SIG-M5 treated with dmso at 0.1 percent for 504 hours (cell line): ENCODE measurements around the gene GSX1.
A peak's percentile ranks its signal among the peaks of the same experiment; 100 is the strongest.
"Not testable (repeated sequence)": the region's sequence is repeated elsewhere in the genome, so short reads cannot be mapped to it uniquely, and the experiment has no call there.

Experiments
- DNase-seq: peaks from one replicate; lab custom pipeline; 2025; ENCODE audit not compliant: unreplicated experiment; lab: John Stamatoyannopoulos, UW

The GSX1 gene

DNA sequence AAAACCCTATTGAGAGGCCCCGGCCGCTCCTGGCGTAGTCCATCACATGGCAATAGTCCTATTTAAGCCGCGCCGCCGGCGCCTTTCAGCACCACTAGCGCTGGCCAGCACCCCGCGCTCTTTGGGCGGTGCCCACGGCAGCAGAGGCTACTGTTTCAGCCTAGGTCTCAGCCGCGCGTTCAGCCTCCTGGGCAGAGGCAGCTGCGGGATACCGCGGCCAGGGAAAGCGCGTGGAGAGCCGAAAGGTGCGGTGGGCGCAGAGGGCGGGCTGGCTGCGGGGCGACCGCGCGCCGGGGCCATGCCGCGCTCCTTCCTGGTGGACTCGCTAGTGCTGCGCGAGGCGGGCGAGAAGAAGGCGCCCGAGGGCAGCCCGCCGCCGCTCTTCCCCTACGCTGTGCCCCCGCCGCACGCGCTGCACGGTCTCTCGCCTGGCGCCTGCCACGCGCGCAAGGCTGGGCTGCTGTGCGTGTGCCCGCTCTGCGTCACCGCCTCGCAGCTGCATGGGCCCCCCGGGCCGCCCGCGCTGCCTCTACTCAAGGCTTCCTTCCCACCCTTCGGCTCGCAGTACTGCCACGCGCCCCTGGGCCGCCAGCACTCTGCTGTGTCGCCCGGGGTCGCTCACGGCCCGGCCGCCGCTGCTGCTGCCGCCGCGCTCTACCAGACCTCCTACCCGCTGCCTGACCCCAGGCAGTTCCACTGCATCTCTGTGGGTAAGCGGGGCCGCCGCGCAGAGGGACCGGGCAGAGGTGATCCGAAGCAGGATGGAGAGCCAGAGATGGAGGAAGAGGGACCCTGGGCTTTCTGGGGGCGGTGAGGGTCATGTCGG is at the start of gene GSX1:
TSS of gene GSX1 (plus strand) at position 91 of the 826 bp plus-strand sequence. CDS start at position 299, 208 bp downstream.
- DNase-seq, result peak; percentile 28

DNA sequence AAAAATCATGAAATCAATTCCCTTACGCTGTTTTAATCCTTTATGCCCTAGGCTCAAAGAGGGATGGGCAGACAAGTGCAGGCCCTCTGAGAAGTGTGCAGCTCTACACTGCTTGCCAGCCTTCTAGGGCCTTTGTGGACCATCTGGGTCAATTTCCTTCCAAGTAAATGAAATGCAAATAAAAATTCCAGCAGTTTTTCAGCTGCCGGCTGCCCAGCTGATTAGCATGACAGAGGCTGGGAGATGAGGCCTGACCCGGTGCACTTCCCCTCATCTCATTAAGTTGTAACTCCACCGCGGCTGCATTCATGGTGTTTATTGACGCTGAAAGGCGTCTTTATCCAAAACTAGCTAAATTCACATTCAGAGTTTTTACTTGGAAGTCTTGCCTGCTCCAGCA is 47.5 kb upstream of the GSX1 start:
- no peak for DNase-seq

DNA sequence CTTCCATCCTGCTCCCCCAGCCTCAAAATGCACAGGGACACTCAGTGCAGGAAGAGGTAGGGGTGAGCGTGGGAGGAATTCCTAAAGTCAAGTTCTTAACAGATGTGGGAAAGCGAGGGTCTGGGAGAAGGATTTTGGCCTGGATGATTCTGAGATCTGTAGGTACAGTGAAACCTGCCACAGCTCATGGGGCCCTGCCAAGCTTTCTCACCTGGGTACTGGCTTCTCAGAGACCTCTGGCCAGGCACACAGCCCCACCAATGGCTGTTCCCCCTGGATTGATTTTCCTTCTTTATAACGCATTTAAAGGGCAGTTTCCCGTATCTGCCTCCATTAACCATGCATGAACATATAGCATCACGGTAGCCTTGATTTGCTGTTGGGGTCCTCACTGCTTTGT is 47.0 kb upstream of the GSX1 start:
- no peak for DNase-seq

DNA sequence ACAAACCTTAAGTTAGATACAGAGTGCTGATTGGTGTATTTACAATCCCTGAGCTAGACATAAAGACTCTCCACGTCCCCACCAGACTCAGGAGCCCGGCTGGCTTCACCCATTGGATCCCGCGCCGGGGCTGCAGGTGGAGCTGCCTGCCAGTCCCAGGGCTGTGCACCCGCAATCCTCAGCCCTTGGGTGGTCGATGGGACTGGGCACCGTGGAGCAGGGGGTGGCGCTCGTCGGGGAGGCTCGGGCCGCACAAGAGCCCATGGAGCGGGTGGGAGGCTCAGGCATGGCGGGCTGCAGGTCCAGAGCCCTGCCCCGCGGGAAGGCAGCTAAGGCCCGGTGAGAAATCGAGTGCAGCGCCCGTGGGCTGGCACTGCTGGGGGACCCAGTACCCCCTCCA is 44.1 kb upstream of the GSX1 start:
- DNase-seq, result not testable (repeated sequence)

DNA sequence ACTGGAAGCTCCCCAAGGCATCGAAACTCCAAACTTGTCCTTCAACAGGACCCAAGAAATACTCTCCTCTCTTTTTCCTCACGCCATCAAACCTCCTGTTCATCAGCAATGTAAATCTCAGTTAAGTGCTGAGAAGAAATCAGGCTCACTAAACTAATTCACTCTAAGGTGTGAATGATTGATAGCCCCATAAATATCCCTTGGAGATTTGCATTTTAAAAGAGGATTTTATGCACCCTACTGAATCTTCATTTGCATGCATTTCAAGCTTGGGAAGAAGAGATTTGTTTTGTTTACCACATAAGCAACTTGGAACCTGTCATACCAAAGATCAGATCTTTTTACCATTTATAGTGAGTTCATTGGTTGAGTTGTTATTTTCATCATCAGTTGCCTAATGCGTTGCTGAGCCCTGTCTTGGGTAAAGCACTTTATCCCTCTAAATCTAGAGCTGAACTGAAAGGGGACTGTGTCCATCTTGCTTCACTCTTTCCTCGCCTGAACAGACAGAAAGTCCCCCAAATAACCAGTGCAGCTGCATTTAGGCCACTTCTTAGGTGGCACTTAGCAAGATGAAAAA is 40.2 kb upstream of the GSX1 start:
- DNase-seq, result no peak

DNA sequence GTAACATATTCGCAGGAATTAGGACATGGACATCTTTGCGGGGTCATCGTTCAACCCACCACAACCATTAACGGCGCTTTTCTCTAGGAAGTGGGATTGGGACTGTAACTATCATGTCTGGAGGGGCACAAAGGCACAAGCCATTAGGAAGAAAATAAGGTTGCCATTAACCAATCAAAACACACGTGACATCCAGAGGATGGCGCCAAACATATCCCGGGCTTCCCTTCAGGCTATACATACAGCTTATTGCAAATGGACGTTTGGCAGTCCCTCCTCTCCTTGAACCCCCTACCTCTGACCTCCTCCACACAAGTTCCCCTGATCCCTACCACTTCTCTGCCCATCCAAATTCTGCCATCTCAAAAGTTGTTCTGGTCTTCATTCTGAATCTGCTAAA is 26.6 kb upstream of the GSX1 start:
- DNase-seq, result no peak

DNA sequence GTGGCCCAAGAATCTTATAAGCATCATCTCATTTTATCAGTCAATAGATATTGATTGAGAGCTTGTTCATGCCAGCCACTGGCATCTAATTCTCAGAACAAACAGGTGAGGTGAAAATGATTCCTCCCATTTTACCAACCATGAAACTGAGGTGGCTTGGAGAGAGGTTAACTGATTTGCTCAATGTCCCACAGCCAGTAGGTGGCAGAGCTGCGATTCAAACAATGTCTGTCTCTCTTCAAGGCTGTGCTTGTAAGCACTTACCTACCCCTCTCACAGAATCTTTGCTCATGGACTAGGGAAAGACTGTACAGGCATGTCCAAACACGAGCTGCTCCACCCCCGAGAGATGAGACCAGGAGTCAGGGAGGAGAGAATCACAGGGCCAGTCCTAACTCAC is 21.5 kb upstream of the GSX1 start:
- DNase-seq, result peak; percentile 16

DNA sequence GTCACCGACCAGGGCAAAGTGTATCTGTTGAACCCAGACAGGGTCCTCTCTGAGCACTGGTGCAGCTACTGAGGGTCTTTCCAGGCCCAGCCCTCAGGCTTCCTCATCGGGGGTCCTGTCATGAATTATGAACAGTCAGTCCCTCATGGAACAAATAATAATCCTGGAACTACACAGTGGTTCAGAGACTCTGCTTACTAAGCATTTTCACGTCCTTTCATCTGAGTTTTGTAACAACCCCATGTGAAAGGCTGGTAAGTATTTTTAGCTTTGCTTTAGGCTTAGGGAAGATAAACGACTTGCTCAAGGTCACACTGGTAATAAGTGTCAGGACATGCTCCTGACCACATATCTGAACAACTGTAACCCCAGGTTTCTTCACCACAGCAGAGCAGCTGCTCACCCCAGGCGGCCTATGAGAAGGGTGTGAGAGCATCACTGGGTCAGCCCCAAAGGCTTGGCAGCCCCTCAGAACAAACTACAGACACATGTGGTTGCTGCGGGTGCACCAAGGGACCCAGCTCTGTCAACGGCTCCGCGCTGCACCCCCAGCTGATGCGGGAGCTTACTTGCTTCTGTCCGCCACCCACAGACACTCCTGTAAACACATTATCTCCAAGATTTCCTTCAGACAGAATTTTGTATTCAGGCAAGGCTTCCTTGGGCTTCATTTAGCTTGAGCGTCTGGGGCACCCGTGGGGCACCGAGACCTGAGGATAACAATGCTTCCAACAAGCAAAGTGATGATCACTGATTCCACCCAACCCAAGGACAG is 19.4 kb upstream of the GSX1 start:
- peak; percentile 12 for DNase-seq

DNA sequence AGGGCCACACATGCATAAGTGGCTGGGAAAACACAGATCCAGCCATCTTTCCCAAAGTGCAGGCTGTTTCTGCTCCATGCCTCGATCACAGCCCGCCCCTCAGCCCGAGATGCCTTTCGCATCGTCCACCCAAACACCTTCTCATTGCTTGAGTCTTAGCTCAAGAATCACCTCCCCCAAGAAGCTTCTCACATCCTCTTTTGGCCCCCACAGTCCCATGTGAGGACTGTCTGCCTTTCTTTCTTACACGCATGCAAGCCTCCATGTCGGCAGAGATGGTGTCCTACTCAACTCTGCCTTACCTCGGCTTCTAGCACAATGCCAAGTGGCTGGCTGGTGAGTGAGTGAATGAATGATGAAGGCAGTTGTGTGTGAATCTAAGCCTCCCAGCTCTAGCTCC is 18.1 kb upstream of the GSX1 start:
- DNase-seq, result no peak

DNA sequence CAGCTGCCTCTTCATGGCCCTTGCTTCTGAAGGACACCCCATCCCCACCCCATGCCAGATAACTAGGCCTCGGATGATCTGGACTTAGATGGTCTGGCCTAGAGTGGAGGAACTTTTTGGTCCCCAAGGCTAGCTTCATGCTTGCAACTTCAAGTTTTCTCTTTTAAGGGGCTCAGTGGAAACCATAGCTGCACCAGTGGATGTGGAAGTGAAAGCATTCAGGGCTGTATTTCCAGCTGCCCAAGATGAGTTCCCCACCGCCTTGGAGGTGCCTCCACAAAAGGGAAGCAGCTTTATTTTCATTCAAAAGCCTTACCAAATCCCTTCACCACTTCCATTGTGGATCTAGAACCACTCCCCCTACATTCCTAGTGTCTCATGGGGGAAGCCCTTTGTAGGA is 17.6 kb upstream of the GSX1 start:
- DNase-seq, result peak; percentile 61

DNA sequence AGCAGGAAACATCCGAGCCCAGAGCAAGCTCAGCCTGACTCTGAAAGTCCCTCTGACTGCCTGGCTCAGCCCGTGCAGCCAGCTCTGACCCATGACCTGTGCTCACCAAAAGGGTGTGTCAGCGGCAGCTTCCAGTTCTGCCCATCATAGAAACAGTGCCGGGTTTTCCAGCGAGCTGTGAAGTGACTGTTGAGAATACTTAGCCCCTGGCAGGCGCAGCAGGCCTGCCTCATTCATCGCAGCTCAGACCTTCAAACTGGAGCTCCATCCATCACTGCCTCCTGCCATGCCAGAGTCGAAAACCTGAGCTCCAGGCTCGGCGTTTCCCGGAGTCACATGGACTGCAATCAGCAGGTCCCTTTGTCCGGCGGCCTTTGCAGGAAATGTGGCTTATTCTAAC is 16.3 kb upstream of the GSX1 start:
- DNase-seq, result no peak

DNA sequence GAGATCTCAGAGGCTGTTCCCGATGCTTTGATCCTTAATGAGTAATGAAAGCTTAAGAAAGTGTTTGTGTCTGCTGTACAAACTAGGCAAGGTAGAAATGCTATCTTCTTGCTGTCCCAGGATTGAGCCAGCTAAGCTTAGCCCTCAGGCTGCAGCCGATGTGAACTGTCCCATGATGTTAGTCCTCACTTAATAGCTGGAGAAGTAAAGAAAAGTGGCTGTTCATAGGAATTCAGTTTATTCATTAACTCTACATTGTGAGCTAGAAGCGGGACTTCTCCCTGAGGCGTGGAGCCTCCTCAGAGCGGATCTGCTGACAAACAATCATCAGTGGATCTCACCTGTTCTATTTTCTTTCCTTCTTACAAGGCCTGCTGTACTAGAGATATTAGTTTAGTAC is 10.1 kb upstream of the GSX1 start:
- no peak for DNase-seq

DNA sequence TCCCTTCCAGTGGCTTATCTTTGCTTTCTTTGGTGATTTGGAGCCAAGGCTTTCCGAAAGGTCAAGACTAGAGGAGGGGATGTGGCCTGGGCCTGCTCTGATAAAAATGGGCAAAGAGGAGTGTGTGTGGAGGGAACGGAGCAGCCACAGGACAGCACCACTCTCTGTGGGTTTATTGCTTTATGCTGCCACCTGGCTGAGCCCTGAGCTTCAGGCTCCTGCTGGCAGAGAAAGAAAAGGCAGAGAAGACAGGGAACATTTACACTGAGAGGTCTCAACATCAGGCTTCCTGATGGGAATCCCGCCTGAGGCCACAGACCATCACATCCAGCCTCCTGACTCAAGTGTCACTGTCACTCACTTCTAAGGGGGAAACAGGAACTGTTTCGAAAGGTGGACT is 9.2 kb upstream of the GSX1 start:
- DNase-seq, result no peak

DNA sequence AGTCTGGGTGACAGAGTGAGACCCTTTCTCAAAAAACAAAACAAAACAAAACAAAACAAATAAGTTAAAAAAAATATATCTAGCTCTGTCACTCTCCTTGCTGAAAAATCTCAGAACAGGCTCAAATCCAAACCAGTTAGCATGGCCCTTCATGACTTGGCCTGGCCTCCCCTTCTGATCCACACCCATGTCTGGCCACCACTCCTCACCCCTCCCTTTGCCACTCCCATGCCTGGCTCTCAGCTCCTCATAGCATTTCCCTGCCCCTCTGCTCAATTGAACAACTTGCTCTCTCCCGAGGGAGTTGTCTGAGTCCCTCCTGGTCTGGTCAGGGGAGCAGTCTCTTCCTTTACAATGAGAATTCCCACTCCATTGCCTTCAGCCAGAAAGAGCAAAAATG is 4.0 kb upstream of the GSX1 start:
- DNase-seq, result no peak

DNA sequence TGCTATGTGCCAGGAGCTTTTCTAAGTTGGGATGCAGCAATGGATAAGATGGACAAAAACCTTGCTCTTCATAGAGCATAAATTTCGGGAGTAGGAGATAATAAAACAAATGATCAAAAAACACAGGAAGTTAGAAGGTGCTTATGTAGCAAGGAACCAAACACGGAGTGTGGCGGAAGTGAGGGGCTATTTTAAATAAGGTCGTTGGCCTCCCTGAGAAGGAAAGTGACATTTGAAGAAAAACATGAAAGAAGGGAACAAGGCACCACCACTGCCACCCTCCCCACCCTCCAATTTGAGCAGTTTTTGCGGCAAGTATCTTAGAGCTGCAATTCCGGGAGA is 3.2 kb upstream of the GSX1 start:
- DNase-seq, result no peak

DNA sequence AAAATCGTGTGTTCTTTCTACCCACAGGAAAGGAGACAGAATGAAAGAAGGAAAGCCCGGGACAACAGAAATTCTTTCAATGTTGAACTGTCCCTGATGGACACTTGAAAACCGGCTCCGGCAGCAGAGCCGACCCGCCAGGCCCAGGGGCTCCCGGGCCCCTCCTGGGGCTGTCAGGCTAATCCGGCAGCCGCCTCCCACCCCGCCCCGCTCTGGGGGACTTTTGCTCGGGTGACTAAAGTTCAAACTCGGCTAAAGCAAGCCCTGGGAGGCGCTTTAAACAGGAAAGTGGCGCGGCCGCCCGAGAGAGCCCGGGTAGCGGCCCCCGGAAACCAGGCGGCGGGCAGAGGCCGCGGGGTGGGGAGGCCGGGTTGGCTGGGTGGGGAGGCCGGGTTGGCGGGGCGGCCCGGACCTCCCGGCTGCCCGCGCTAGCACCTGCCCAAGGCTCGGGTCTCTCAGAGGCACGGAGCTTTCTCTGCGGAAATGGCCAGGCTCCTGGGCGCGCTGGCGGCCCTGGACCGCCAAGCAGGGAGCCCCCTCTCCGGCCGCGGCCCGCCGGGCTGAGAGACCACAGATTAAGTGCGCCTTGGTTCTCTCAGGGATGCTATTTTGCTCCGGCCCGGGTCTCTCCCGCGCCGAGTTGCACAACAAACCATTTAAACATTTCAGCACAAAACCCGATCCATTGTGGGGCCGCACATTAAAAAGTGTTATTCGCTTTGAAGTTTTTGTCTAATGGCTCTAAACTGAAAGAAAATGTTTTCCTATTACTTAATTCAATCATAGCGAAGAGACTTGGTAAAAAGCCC is 2.6 kb upstream of the GSX1 start:
- DNase-seq, result no peak

DNA sequence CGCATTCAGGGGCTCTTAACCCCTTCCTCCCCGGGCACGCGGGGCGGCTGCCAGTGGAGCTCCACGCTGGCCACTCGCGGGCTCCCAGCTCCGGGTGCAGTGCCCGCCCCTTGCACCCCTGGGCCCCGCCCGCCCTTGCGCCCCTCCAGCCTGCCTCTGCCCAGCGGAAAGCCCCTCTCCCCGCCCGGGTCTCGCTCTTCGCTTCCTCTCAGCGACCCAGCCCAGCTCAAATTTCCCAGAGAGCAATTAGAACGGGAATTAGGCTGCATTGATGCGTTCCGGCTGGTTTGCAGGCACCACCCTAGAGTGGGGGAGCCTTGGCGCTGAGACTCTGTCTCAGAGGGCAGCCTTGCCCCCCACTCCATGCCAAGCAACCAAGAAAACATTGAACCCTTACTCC is 1.8 kb upstream of the GSX1 start:
- no peak for DNase-seq

DNA sequence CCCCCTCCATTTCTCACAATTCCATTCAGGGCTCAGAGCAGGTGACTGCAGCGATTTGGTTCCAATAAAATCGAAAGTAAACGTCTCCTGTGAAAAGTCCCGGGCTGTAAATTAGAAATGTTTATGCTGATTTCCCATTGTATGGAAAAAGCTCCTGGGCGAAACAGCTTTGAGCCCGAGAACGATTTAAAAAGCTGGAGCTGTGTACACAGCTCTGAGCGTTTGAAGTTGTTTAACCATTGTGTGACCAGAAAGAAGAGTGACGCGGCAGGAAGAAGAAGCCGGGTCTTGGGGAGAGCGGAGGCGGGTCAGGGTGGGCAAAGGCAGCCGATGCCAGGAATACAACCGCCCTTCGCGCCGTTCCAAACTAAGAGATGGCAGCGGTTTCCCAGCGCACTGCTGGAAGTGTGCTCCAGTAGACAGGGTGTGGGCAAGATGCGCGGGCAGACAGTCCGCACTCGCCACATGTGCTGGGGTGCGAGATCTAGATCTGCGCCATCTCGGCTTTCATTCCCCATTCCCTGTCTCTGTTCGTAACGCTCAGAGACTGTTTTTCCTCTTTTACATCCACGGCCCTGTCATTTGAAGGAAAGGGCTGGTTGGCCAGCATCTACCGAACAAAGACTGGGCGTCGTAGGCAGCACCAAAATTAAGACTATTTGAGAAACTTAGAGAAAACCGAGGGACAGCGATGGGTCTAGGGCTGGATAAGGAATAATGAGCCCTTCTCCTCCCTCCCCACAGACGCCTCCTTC is 960 bp upstream of the GSX1 start:
- no peak for DNase-seq

DNA sequence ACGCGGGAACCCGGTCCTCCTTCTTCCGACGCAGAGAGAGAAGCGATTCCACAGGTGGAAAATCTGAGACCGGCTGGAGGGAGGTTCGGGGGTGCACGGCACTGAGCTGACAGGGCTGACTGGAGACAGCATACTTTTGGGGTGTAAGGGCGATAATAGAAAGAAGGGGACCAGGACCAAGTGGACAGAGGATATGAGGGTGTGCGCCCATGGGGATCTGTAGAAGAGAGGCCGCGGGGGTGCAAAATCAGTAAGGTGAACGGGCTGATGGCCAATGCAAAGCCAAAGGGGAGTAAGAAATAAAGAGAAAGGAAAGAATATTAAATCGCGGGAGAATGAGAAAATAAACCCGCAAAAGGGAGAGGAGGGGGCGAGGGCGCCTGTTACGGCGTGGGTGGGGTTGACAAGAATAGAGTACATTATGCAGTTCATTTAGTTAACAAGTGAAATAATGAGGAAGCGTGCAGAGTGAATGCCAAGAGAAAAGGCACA is 336 bp upstream of the GSX1 start:
- no peak for DNase-seq
